Mesendoderm (in vitro differentiated cells): ENCODE data around the gene SCN1B.

Experiments used
- DNase-seq: peaks from one replicate; pipeline ENCODE4 v3.0.0; 2013
- H2AK5ac ChIP-seq: 2 replicates; pipeline ENCODE4 v1.6.1; 2013; ENCODE audit warnings: low read length, inconsistent platforms
- H2BK120ac ChIP-seq: 2 replicates; pipeline ENCODE4 v1.6.1; 2013; ENCODE audit warnings: low read depth, mild to moderate bottlenecking, low read length, moderate library complexity, mixed read lengths
- H2BK15ac ChIP-seq: replicated peaks from 2 replicates; pipeline ENCODE4 v1.6.1; 2013; ENCODE audit warnings: low read depth, mild to moderate bottlenecking, moderate library complexity
- H2BK5ac ChIP-seq: 2 replicates; pipeline ENCODE4 v1.6.1; 2013; ENCODE audit warnings: low read length, inconsistent platforms
- H3K18ac ChIP-seq: 2 replicates; pipeline ENCODE4 v1.6.1; 2013; ENCODE audit warnings: mild to moderate bottlenecking, low read length, mixed read lengths
- H3K23ac ChIP-seq: one replicate; pipeline ENCODE4 v1.6.1; 2013; ENCODE audit warnings: low read length
- H3K27ac ChIP-seq: 2 replicates; pipeline ENCODE4 v1.5.1; 2013; ENCODE audit warnings: low read depth, mild to moderate bottlenecking, inconsistent platforms, low read length, moderate library complexity
- H3K27me3 ChIP-seq: 2 replicates; pipeline ENCODE4 v1.6.1; 2013; ENCODE audit warnings: low read length, control low read depth, mild to moderate bottlenecking, inconsistent platforms; ENCODE audit not compliant: insufficient read depth, poor library complexity
- H3K36me3 ChIP-seq: 2 replicates; pipeline ENCODE4 v1.6.1; 2013; ENCODE audit warnings: low read length, inconsistent platforms; ENCODE audit not compliant: control insufficient read depth, insufficient read depth
- H3K4ac ChIP-seq: one replicate; pipeline ENCODE4 v1.6.1; 2013; ENCODE audit warnings: low read depth, mild to moderate bottlenecking, low read length, moderate library complexity
- H3K4me1 ChIP-seq: 2 replicates; pipeline ENCODE4 v1.6.1; 2013; ENCODE audit warnings: low read depth, low read length, inconsistent platforms; ENCODE audit not compliant: control insufficient read depth
- H3K4me2 ChIP-seq: 2 replicates; pipeline ENCODE4 v1.6.1; 2013; ENCODE audit warnings: low read length
- H3K4me3 ChIP-seq: 2 replicates; pipeline ENCODE4 v1.5.1; 2013; ENCODE audit warnings: mild to moderate bottlenecking, low read length
- H3K56ac ChIP-seq: one replicate; pipeline ENCODE4 v1.6.1; 2013; ENCODE audit warnings: low read length
- H3K79me1 ChIP-seq: 2 replicates; pipeline ENCODE4 v1.6.1; 2013; ENCODE audit warnings: low read length, inconsistent platforms
- H3K79me2 ChIP-seq: 2 replicates; pipeline ENCODE4 v1.6.1; 2013; ENCODE audit warnings: mild to moderate bottlenecking, low read length; ENCODE audit not compliant: control insufficient read depth, insufficient read depth
- H3K9ac ChIP-seq: 2 replicates; pipeline ENCODE4 v1.6.1; 2013; ENCODE audit warnings: low read length, inconsistent platforms
- H4K5ac ChIP-seq: one replicate; pipeline ENCODE4 v1.6.1; 2013; ENCODE audit warnings: low read length
- H4K8ac ChIP-seq: one replicate; pipeline ENCODE4 v1.6.1; 2013; ENCODE audit warnings: low read depth, mild to moderate bottlenecking, control low read depth, low read length, moderate library complexity
- WGBS: extraction: QIAGEN DNeasy Blood & Tissue Kit; methylation state at CpG from one replicate; pipeline ENCODE4 v1.1.7; 2013; ENCODE audit warnings: low lambda C conversion rate, missing lambda C conversion rate; ENCODE audit not compliant: insufficient coverage; ENCODE audit errors: extremely low coverage; 5-methylcytosine and 5-hydroxymethylcytosine counted together

Gene SCN1B

DNA sequence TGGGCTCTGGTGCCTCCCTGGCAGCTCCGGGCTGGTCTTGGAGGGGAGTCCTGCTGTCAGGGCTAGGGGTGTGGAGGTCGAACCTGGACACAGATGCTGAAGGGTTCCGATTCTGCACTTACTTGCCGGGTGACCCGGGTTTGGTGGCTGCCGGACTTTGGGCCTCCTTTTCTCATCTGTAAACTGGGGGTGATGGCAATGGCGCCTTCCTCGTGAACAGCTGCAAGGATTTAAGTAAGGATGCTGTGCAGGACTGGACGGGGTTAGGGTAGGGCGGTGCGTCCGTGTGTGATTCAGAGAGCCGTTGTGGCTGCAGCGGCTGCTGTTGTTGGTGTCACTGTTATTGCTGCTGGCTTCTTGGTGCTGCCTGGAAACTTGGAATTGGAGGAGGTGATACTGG, 13.6 kb downstream of the SCN1B start:
- H3K4ac ChIP-seq = no peak overlapping the region
- H3K9ac ChIP-seq = no peak overlapping the region
- H3K4me2 ChIP-seq = no peak overlapping the region
- peaks cover 4% of the 10 kb centered on the region for H3K79me1 ChIP-seq
- no peak overlapping the region for H2BK5ac ChIP-seq
- no peak overlapping the region for H2BK120ac ChIP-seq
- no peak overlapping the region for H2AK5ac ChIP-seq
- WGBS = no CpG with 5 or more reads among the region's 14 CpGs
- no peak overlapping the region for H3K23ac ChIP-seq
- no peak overlapping the region for H3K18ac ChIP-seq
- H4K5ac ChIP-seq = no peak overlapping the region
- no peaks in the 10 kb centered on the region for H3K36me3 ChIP-seq
- H3K4me1 ChIP-seq = peaks cover 12% of the 10 kb centered on the region
- H3K27ac ChIP-seq = no peak overlapping the region
- no peaks in the 10 kb centered on the region for H3K27me3 ChIP-seq
- H3K79me2 ChIP-seq = no peaks in the 10 kb centered on the region
- no peak overlapping the region for H4K8ac ChIP-seq
- H3K56ac ChIP-seq = no peak overlapping the region
- no peak for DNase-seq
- no peak overlapping the region for H2BK15ac ChIP-seq
- H3K4me3 ChIP-seq = no peak overlapping the region

DNA sequence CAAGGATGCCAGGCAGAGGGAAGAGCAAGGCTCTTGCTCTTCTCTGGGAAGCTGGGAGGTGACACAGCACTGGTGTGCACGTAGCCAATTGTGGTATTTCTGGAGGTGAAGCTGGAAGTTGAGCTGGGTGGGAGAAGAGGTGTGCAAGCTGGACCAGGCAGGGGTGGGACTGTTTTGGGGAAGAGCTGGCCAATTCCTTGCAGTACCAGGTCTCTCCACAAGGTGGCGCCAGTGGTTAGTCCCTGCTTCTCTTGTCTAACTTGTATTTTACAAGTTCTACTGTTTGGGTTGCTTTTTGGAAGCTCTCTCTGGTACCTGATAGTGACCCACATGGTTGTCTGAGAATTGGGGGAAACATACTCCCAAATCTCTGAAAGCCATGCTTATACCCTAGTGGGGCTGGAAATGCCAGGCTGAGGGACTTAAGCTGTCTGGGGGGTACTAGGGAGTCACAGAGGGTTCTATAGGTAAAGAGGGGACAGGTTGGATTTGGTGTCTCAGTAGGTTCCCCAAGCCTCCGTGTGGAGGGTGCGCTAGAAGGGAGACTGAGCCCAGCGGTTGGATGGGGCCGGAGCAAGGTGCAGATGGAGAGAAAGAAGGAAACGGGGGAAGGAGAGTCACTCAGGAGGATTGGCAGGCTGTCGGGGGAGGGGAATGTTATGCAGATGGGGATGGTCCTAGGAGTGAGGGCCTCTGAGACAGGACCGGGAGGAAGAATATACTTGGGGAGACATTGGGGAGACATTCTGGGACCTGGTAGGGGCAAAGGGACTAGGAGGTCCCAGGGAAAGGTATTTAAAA, 14.2 kb downstream of the SCN1B start:
- no peak overlapping the region for H3K4me3 ChIP-seq
- H3K4ac ChIP-seq = no peak overlapping the region
- H3K56ac ChIP-seq = no peak overlapping the region
- H3K79me1 ChIP-seq = peaks cover 4% of the 10 kb centered on the region
- DNase-seq = peak; percentile 72
- H3K27me3 ChIP-seq = no peaks in the 10 kb centered on the region
- H2AK5ac ChIP-seq = no peak overlapping the region
- H3K36me3 ChIP-seq = no peaks in the 10 kb centered on the region
- no peak overlapping the region for H4K5ac ChIP-seq
- H3K27ac ChIP-seq = no peak overlapping the region
- H3K4me1 ChIP-seq = peaks cover 9% of the 10 kb centered on the region
- no CpG with 5 or more reads among the region's 9 CpGs for WGBS
- H3K9ac ChIP-seq = no peak overlapping the region
- no peak overlapping the region for H3K4me2 ChIP-seq
- H3K79me2 ChIP-seq = no peaks in the 10 kb centered on the region
- H4K8ac ChIP-seq = no peak overlapping the region
- H3K18ac ChIP-seq = no peak overlapping the region
- no peak overlapping the region for H3K23ac ChIP-seq
- H2BK5ac ChIP-seq = no peak overlapping the region
- H2BK120ac ChIP-seq = no peak overlapping the region
- H2BK15ac ChIP-seq = no peak overlapping the region

DNA sequence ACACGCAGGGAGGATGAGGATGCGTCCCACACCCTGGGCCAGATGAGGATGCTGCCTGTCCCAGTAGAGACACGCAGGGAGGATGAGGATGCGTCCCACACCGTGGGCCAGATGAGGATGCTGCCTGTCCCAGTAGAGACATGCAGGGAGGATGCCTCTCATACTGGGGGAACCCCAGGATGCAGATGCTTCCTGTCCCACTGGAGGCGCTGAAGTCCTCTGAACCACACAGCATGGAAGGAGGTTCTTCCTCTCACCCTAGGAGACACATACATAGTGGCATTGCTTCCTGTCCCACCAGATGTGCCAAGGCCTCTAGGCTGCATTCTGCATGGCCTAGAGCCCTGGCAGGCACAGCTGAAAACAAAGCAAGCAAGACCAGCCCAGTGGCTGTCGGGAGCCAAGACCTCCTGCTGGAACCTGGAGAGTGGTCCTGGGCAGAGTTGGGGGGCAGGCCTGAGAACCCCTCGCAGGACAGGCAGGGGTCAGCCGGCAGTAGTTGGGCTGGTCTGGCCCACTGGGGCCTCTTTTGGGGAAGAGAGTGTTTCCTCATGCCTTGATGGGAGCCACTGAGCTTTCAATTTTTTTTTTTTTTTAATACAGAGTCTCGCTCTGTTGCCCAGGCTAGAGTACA, 15.5 kb downstream of the SCN1B start:
- H2BK5ac ChIP-seq = no peak overlapping the region
- H3K4ac ChIP-seq = no peak overlapping the region
- H3K27ac ChIP-seq = no peak overlapping the region
- H3K27me3 ChIP-seq = no peaks in the 10 kb centered on the region
- no peak overlapping the region for H3K56ac ChIP-seq
- peaks cover 5% of the 10 kb centered on the region for H3K4me1 ChIP-seq
- no peak overlapping the region for H2BK15ac ChIP-seq
- no peak overlapping the region for H2BK120ac ChIP-seq
- no peak overlapping the region for H3K18ac ChIP-seq
- H3K4me3 ChIP-seq = no peak overlapping the region
- no peak overlapping the region for H2AK5ac ChIP-seq
- H3K9ac ChIP-seq = no peak overlapping the region
- H3K23ac ChIP-seq = no peak overlapping the region
- DNase-seq = peak; percentile 80
- no CpG with 5 or more reads among the region's 10 CpGs for WGBS
- no peak overlapping the region for H4K5ac ChIP-seq
- no peaks in the 10 kb centered on the region for H3K36me3 ChIP-seq
- no peak overlapping the region for H4K8ac ChIP-seq
- H3K79me1 ChIP-seq = peaks cover 4% of the 10 kb centered on the region
- H3K79me2 ChIP-seq = no peaks in the 10 kb centered on the region
- no peak overlapping the region for H3K4me2 ChIP-seq

DNA sequence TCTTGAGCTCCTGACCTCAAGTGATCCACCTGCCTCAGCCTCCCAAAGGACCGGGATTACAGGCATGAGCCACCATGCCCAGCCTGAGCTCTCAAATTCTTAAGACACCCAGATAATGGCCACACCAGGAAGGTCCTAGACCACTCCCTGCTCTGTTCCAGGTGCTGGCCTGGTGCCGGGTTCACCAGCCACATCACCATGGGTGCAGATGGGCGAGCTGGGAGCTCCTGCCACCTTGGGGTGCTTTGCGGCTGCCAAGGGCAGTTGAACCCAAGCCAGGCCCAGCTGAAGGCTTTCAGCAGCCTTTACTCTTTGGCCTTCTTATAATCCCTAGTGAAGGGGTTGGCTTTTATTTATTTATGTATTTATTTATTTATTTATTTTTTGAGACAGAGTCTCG, 16.2 kb downstream of the SCN1B start:
- Histone ChIP-seq H3K4me3 (no peak overlapping the region), H2BK120ac (no peak overlapping the region), H3K9ac (no peak overlapping the region), H3K79me1 (peaks cover 4% of the 10 kb centered on the region), H3K23ac (no peak overlapping the region), H2BK15ac (no peak overlapping the region), H3K56ac (no peak overlapping the region), H2AK5ac (no peak overlapping the region), H4K8ac (no peak overlapping the region), H3K4me1 (peaks cover 4% of the 10 kb centered on the region), H3K4me2 (no peak overlapping the region), H3K36me3 (no peaks in the 10 kb centered on the region), H3K79me2 (no peaks in the 10 kb centered on the region), H2BK5ac (no peak overlapping the region), H4K5ac (no peak overlapping the region), H3K18ac (no peak overlapping the region), H3K4ac (no peak overlapping the region), H3K27me3 (no peaks in the 10 kb centered on the region), H3K27ac (no peak overlapping the region)
- DNase-seq = no peak
- no CpG with 5 or more reads among the region's 5 CpGs for WGBS

DNA sequence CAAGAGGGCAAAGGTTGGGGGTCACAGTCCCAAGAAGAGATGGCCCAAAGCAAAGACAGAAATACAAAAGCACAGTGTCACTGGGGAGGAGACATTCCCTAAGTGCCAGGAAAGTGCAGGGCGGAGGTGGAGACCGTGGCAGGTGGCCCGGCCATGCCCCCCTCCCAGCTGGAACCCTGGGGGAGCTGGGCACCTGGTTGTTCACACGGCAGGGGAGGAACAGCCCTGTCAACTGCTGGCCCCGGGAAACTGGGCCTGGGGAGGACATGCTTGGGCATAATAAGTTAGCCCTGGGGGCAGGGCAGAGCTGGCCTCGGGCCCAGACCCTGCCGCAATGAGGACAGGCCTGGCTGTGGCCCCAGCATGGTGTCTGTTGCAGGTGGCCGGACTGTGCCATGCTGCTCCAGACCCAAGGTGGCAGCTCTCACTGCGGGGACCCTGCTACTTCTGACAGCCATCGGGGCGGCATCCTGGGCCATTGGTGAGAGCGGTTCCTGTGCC, 18.7 kb downstream of the SCN1B start:
- H2BK120ac ChIP-seq = no peak overlapping the region
- WGBS = no CpG with 5 or more reads among the region's 12 CpGs
- H3K4ac ChIP-seq = no peak overlapping the region
- no peak for DNase-seq
- H3K23ac ChIP-seq = no peak overlapping the region
- no peaks in the 10 kb centered on the region for H3K27me3 ChIP-seq
- no peaks in the 10 kb centered on the region for H3K36me3 ChIP-seq
- H2AK5ac ChIP-seq = no peak overlapping the region
- no peak overlapping the region for H3K27ac ChIP-seq
- H3K56ac ChIP-seq = no peak overlapping the region
- H4K8ac ChIP-seq = no peak overlapping the region
- H3K4me1 ChIP-seq = no peaks in the 10 kb centered on the region
- no peak overlapping the region for H3K4me2 ChIP-seq
- no peak overlapping the region for H2BK5ac ChIP-seq
- no peak overlapping the region for H2BK15ac ChIP-seq
- no peak overlapping the region for H3K4me3 ChIP-seq
- H3K9ac ChIP-seq = no peak overlapping the region
- H3K79me1 ChIP-seq = peaks cover 4% of the 10 kb centered on the region
- no peak overlapping the region for H3K18ac ChIP-seq
- no peaks in the 10 kb centered on the region for H3K79me2 ChIP-seq
- H4K5ac ChIP-seq = no peak overlapping the region
